Measurements from ENCODE around the gene RLN3.
"Not testable (repeated sequence)": the region's sequence is repeated elsewhere in the genome, so short reads cannot be mapped to it uniquely, and the experiment has no call there.

RLN3 gene

GRCh38 chr19:14005349-14006084 lies 22.4 kb upstream of the RLN3 start:
- H3K27ac ChIP-seq (ENCODE audit: low read depth, low read length), result peak overlapping the region; percentile 97
- H3K9ac ChIP-seq (ENCODE audit: low read depth, low read length), result peak overlapping the region; percentile 80
- H3K4me3 ChIP-seq (ENCODE audit: low read length), result peak overlapping the region; percentile 66
- H3K9me3 ChIP-seq (ENCODE audit: insufficient read depth, low read depth, low read length), result no peaks in the 10 kb centered on the region
- WGBS, result 10% methylated on average over 50 of the region's 50 CpGs
- H3K27me3 ChIP-seq (ENCODE audit: insufficient read depth, low read length), result no peaks in the 10 kb centered on the region
- no peaks in the 10 kb centered on the region for H3K36me3 ChIP-seq (ENCODE audit: insufficient read depth, low read length)
- no peaks in the 10 kb centered on the region for H3K4me1 ChIP-seq (ENCODE audit: insufficient read depth, low read length)

GRCh38 chr19:14006085-14006765 lies 21.7 kb upstream of the RLN3 start, which contains the start of gene RFX1:
TSS of gene RFX1 (minus strand) at chr19:14006320. CDS start at chr19:13993843, 12,477 bp downstream.
- H3K4me1 ChIP-seq (ENCODE audit: insufficient read depth, low read length), result no peaks in the 10 kb centered on the region
- H3K9me3 ChIP-seq (ENCODE audit: insufficient read depth, low read depth, low read length), result no peaks in the 10 kb centered on the region
- peak within 1 kb of the TSS; percentile 80 for H3K9ac ChIP-seq (ENCODE audit: low read depth, low read length)
- H3K4me3 ChIP-seq (ENCODE audit: low read length), result peak within 1 kb of the TSS; percentile 66
- H3K36me3 ChIP-seq (ENCODE audit: insufficient read depth, low read length), result no peaks in the 10 kb centered on the region
- H3K27me3 ChIP-seq (ENCODE audit: insufficient read depth, low read length), result no peaks in the 10 kb centered on the region
- WGBS, result under 1% methylated on average over 58 of the region's 58 CpGs
- peak within 1 kb of the TSS; percentile 97 for H3K27ac ChIP-seq (ENCODE audit: low read depth, low read length)

GRCh38 chr19:14006766-14007562 lies 21.0 kb upstream of the RLN3 start:
- Histone ChIP-seq H3K36me3 (ENCODE audit: insufficient read depth, low read length) (no peaks in the 10 kb centered on the region), H3K4me3 (ENCODE audit: low read length) (peak overlapping the region; percentile 66), H3K9ac (ENCODE audit: low read depth, low read length) (peak overlapping the region; percentile 72), H3K9me3 (ENCODE audit: insufficient read depth, low read depth, low read length) (no peaks in the 10 kb centered on the region), H3K27me3 (ENCODE audit: insufficient read depth, low read length) (no peaks in the 10 kb centered on the region), H3K4me1 (ENCODE audit: insufficient read depth, low read length) (no peaks in the 10 kb centered on the region), H3K27ac (ENCODE audit: low read depth, low read length) (peak overlapping the region; percentile 97)
- WGBS, result 5% methylated on average over 54 of the region's 56 CpGs

- H3K27me3 ChIP-seq (ENCODE audit: insufficient read depth, low read length), result no peaks in the 10 kb centered on the region
- H3K27ac ChIP-seq (ENCODE audit: low read depth, low read length), result no peak overlapping the region
- H3K9ac ChIP-seq (ENCODE audit: low read depth, low read length), result no peak overlapping the region
- H3K4me1 ChIP-seq (ENCODE audit: insufficient read depth, low read length), result no peaks in the 10 kb centered on the region
- no peaks in the 10 kb centered on the region for H3K36me3 ChIP-seq (ENCODE audit: insufficient read depth, low read length)
- WGBS, result 94% methylated on average over 2 of the region's 2 CpGs
- no peaks in the 10 kb centered on the region for H3K9me3 ChIP-seq (ENCODE audit: insufficient read depth, low read depth, low read length)
- no peak overlapping the region for H3K4me3 ChIP-seq (ENCODE audit: low read length)
Measured at GRCh38 chr19:14012378-14012915, 15.5 kb upstream of the RLN3 start.

GRCh38 chr19:14015524-14016035 lies 12.4 kb upstream of the RLN3 start:
- 93% methylated on average over 8 of the region's 8 CpGs for WGBS
- H3K4me3 ChIP-seq (ENCODE audit: low read length), result no peak overlapping the region
- H3K36me3 ChIP-seq (ENCODE audit: insufficient read depth, low read length), result no peaks in the 10 kb centered on the region
- no peak overlapping the region for H3K27ac ChIP-seq (ENCODE audit: low read depth, low read length)
- no peaks in the 10 kb centered on the region for H3K9me3 ChIP-seq (ENCODE audit: insufficient read depth, low read depth, low read length)
- H3K27me3 ChIP-seq (ENCODE audit: insufficient read depth, low read length), result no peaks in the 10 kb centered on the region
- H3K4me1 ChIP-seq (ENCODE audit: insufficient read depth, low read length), result no peaks in the 10 kb centered on the region
- no peak overlapping the region for H3K9ac ChIP-seq (ENCODE audit: low read depth, low read length)

- Histone ChIP-seq H3K4me1 (ENCODE audit: insufficient read depth, low read length) (peaks cover 5% of the 10 kb centered on the region; the same call in 1 of the 2 replicates), H3K4me3 (ENCODE audit: low read length) (no peak overlapping the region), H3K9ac (ENCODE audit: low read depth, low read length) (no peak overlapping the region), H3K9me3 (ENCODE audit: insufficient read depth, low read depth, low read length) (no peaks in the 10 kb centered on the region), H3K27me3 (ENCODE audit: insufficient read depth, low read length) (no peaks in the 10 kb centered on the region), H3K27ac (ENCODE audit: low read depth, low read length) (no peak overlapping the region), H3K36me3 (ENCODE audit: insufficient read depth, low read length) (no peaks in the 10 kb centered on the region)
- 94% methylated on average over 6 of the region's 6 CpGs for WGBS
Measured at GRCh38 chr19:14019100-14019499, 8.8 kb upstream of the RLN3 start.

- WGBS, result 95% methylated on average over 3 of the region's 3 CpGs
- H3K27ac ChIP-seq (ENCODE audit: low read depth, low read length); H3K27me3 ChIP-seq (ENCODE audit: insufficient read depth, low read length); H3K9me3 ChIP-seq (ENCODE audit: insufficient read depth, low read depth, low read length); H3K4me3 ChIP-seq (ENCODE audit: low read length); H3K36me3 ChIP-seq (ENCODE audit: insufficient read depth, low read length); H3K9ac ChIP-seq (ENCODE audit: low read depth, low read length); H3K4me1 ChIP-seq (ENCODE audit: insufficient read depth, low read length): not testable (repeated sequence)
Measured at GRCh38 chr19:14019739-14020138, 8.2 kb upstream of the RLN3 start.

GRCh38 chr19:14021474-14021873 lies 6.5 kb upstream of the RLN3 start:
- Histone ChIP-seq H3K9me3 (ENCODE audit: insufficient read depth, low read depth, low read length) (no peaks in the 10 kb centered on the region), H3K9ac (ENCODE audit: low read depth, low read length) (no peak overlapping the region), H3K36me3 (ENCODE audit: insufficient read depth, low read length) (no peaks in the 10 kb centered on the region), H3K27me3 (ENCODE audit: insufficient read depth, low read length) (no peaks in the 10 kb centered on the region), H3K4me1 (ENCODE audit: insufficient read depth, low read length) (peaks cover 5% of the 10 kb centered on the region; the same call in 1 of the 2 replicates), H3K4me3 (ENCODE audit: low read length) (no peak overlapping the region), H3K27ac (ENCODE audit: low read depth, low read length) (no peak overlapping the region)
- WGBS, result 81% methylated on average over 5 of the region's 5 CpGs

GRCh38 chr19:14022469-14022868 lies 5.5 kb upstream of the RLN3 start:
- Histone ChIP-seq H3K4me3 (ENCODE audit: low read length) (no peak overlapping the region), H3K27ac (ENCODE audit: low read depth, low read length) (no peak overlapping the region), H3K36me3 (ENCODE audit: insufficient read depth, low read length) (no peaks in the 10 kb centered on the region), H3K9ac (ENCODE audit: low read depth, low read length) (no peak overlapping the region), H3K27me3 (ENCODE audit: insufficient read depth, low read length) (no peaks in the 10 kb centered on the region), H3K4me1 (ENCODE audit: insufficient read depth, low read length) (peaks cover 5% of the 10 kb centered on the region; the same call in 1 of the 2 replicates), H3K9me3 (ENCODE audit: insufficient read depth, low read depth, low read length) (no peaks in the 10 kb centered on the region)
- 90% methylated on average over 4 of the region's 4 CpGs for WGBS

- Histone ChIP-seq H3K4me3 (ENCODE audit: low read length) (no peak overlapping the region), H3K9ac (ENCODE audit: low read depth, low read length) (no peak overlapping the region), H3K4me1 (ENCODE audit: insufficient read depth, low read length) (peaks cover 5% of the 10 kb centered on the region; the same call in 1 of the 2 replicates), H3K27ac (ENCODE audit: low read depth, low read length) (peak overlapping the region; percentile 51; the same call in 1 of the 2 replicates), H3K36me3 (ENCODE audit: insufficient read depth, low read length) (no peaks in the 10 kb centered on the region), H3K27me3 (ENCODE audit: insufficient read depth, low read length) (no peaks in the 10 kb centered on the region), H3K9me3 (ENCODE audit: insufficient read depth, low read depth, low read length) (no peaks in the 10 kb centered on the region)
- WGBS, result 60% methylated on average over 9 of the region's 9 CpGs
Measured at GRCh38 chr19:14023404-14024235, 4.3 kb upstream of the RLN3 start.
